Measurements from ENCODE around the gene RASIP1.

- TF ChIP-seq POLR2AphosphoS5 (IDR thresholded peaks at IDR 0.05; ENCODE audit: low read depth, low read length) (no peak), POLR2A (IDR thresholded peaks at IDR 0.05; ENCODE audit: low read depth, low read length) (no peak), TAF1 (IDR thresholded peaks at IDR 0.05; ENCODE audit: borderline replicate concordance, low read depth, low read length) (no peak)
Measured at GRCh38 chr19:48703316-48703715, 37.1 kb downstream of the RASIP1 start.

All from GM12892 (cell line).